ENCODE data around the gene CDC42BPB.

GRCh38 chr14:102968306-102968705, 89.0 kb downstream of the CDC42BPB start:
- TF ChIP-seq CTCF (IDR thresholded peaks at IDR 0.05; ENCODE audit: low read depth, low read length): no peak
- no peak for TF ChIP-seq EZH2phosphoT487 (IDR thresholded peaks at IDR 0.05; ENCODE audit: low read depth)

All from OCI-LY3 (cell line).